ENCODE measurements around the gene LGMN.

Gene LGMN

GRCh38 chr14:92690171-92691011 is 58.0 kb downstream of the LGMN start:
- TF ChIP-seq CTCF (IDR thresholded peaks at IDR 0.05): peak; percentile 92
- no peak for TF ChIP-seq ZFX (IDR thresholded peaks at IDR 0.05; ENCODE audit: borderline replicate concordance)
- no peak overlapping the region for H3K27ac ChIP-seq

- H3K27ac ChIP-seq: no peak overlapping the region
- TF ChIP-seq ZFX (IDR thresholded peaks at IDR 0.05; ENCODE audit: borderline replicate concordance) (no peak), CTCF (IDR thresholded peaks at IDR 0.05) (no peak)
These were observed 59.7 kb downstream of the LGMN start for GRCh38 chr14:92688434-92689375.

- no peak overlapping the region for H3K27ac ChIP-seq
- TF ChIP-seq CTCF (IDR thresholded peaks at IDR 0.05) (no peak), ZFX (IDR thresholded peaks at IDR 0.05; ENCODE audit: borderline replicate concordance) (no peak)
These were observed 60.6 kb downstream of the LGMN start for GRCh38 chr14:92687681-92688433.

- TF ChIP-seq CTCF (IDR thresholded peaks at IDR 0.05) (peak; percentile 93), ZFX (IDR thresholded peaks at IDR 0.05; ENCODE audit: borderline replicate concordance) (no peak)
These were observed 61.5 kb downstream of the LGMN start for GRCh38 chr14:92686900-92687427.

GRCh38 chr14:92686411-92686899 is 62.0 kb downstream of the LGMN start:
- no peak overlapping the region for H3K27ac ChIP-seq
- TF ChIP-seq ZFX (IDR thresholded peaks at IDR 0.05; ENCODE audit: borderline replicate concordance) (no peak), CTCF (IDR thresholded peaks at IDR 0.05) (no peak)

More at GRCh38 chr14:92686900-92687427, 61.5 kb downstream of the LGMN start:
- no peak overlapping the region for H3K27ac ChIP-seq

GRCh38 chr14:92685784-92686355 is 62.6 kb downstream of the LGMN start:
- TF ChIP-seq ZFX (IDR thresholded peaks at IDR 0.05; ENCODE audit: borderline replicate concordance) (no peak), CTCF (IDR thresholded peaks at IDR 0.05) (no peak)
- H3K27ac ChIP-seq: no peak overlapping the region
